Measurements from ENCODE around the gene SURF2.
A peak's percentile ranks its signal among the peaks of the same experiment; 100 is the strongest.
"Not testable (repeated sequence)": the region's sequence is repeated elsewhere in the genome, so short reads cannot be mapped to it uniquely, and the experiment has no call there.

Gene SURF2

DNA sequence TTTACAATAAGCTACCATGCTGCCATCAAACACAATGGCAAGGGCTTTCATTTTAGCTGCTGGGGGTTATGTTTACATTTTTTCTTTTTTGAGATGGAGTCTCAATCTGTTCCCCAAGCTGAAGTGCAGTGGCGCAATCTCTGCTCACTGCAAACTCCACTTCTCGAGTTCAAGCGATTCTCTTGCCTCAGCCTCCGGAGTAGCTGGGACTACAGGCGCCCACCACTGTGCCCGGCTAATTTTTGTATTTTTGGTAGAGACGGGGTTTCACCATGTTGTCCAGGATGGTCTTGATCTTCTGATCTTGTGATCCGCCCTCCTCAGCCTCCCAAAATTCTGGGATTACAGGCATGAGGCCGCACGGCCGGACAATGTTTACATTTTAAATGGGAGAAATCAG, 21.5 kb upstream of the SURF2 start:
- H3K27ac ChIP-seq; DNase-seq (ENCODE audit: low read depth, low spot score): not testable (repeated sequence)

- H3K27ac ChIP-seq: peak within 1 kb of the TSS; percentile 56
- peak; percentile 43 for DNase-seq (ENCODE audit: low read depth, low spot score)
Observed at GRCh38 chr9:133335924-133336811, 20.2 kb upstream of the SURF2 start, which contains the start of gene SURF6. Gene SURF6, minus strand, starts transcription at chr9:133336188. Its CDS starts 56 bp downstream, at chr9:133336132.

- no peak overlapping the region for H3K27ac ChIP-seq
- no peak for DNase-seq (ENCODE audit: low read depth, low spot score)
Observed at GRCh38 chr9:133339641-133340040, 16.7 kb upstream of the SURF2 start.

GRCh38 chr9:133340256-133340655, 16.1 kb upstream of the SURF2 start:
- no peak for DNase-seq (ENCODE audit: low read depth, low spot score)
- no peak overlapping the region for H3K27ac ChIP-seq

DNA sequence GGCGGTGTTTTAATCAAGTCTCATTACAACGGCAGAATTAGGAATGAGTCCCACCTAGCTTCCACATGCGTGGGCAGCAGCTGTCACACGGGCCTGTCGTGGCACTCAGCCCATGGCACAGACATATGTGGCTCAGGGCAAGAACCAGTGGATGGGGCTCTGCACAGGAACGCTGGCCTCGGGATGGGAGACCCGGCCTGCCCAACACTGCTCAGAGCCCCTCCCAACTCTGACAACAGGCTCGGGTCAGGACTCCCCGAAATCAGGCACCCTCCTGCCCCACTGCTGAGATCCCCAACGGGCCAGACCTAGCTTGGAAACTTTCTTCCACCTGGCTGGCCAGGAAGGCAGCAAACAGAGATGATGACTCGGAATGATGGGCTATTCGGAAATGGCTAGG, 15.4 kb upstream of the SURF2 start:
- H3K27ac ChIP-seq: no peak overlapping the region
- no peak for DNase-seq (ENCODE audit: low read depth, low spot score)

DNA sequence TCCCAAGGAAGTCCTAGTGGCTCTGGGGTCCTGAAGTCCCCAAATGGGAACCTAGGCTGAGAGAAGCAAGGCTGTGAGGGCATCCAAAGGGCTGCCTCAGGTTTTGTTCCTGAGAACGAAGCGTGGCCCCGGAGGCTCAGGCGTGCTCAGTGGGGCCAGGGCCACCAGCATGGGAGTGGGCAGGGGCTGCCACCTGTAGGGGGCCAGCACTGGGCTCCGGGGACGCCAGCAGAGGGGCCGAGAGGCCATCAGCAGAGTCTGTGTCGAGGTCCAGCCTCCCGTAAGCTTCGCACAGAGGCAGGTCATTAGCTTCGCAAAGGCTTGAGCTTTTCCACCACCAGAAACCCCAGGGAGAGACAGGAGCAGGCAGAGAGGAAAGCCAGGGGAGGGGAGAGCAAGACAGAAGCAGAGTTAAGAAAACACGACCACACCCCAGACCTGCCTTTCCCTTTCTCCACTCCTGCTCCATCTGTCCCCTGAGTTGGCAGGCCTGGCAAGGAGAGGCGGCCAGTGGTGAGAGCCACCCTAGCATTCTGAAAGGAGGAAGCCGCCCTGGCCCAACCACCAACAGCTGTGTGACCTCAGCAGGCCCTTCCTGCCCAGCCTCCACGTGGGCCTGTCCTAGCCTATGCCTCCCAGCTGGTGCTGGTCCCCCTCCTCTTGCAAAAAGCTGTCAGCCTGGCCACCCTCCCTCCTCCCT, 14.8 kb upstream of the SURF2 start:
- DNase-seq (ENCODE audit: low read depth, low spot score): no peak
- no peak overlapping the region for H3K27ac ChIP-seq

DNA sequence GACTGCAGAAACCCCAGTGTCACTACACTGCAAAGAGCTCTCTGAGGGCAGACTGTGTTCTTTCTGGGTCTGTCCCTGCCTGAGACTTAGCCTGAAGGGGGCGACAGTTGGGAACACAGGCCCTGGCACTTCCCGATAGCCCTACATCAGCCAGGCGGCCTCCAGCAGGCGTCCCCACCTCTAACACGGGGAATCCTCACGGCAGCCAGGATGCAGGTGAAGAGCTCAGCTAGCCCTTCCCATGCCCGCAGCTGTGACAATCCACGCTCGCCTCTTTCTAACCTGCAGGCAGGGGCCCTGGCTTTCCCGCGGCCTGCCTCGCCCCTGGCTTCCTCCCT, 14.3 kb upstream of the SURF2 start:
- no peak overlapping the region for H3K27ac ChIP-seq
- no peak for DNase-seq (ENCODE audit: low read depth, low spot score)

DNA sequence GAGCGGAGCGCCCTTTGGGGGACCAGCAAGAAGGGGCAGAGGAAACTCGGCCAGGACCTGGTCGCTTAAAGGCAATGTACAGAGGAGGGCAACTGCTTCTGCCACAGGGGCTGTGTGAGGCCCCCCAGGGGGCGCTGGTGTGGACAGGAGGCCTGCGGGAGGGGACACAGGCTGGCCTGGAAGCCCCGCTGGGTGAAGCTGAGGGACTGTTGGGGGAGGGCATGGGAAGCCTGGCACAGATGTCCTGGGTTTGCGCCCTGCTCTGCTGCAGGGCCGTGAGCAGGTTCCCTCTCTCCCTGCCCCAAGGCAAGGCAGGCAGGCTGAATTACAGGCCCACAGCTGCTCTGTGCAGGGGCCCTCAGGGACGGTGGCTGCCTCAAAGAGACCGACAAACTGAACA, 13.8 kb upstream of the SURF2 start:
- H3K27ac ChIP-seq: no peak overlapping the region
- DNase-seq (ENCODE audit: low read depth, low spot score): no peak

GRCh38 chr9:133344071-133344470, 12.3 kb upstream of the SURF2 start:
- DNase-seq (ENCODE audit: low read depth, low spot score): no peak
- no peak overlapping the region for H3K27ac ChIP-seq

- DNase-seq (ENCODE audit: low read depth, low spot score): no peak
- no peak overlapping the region for H3K27ac ChIP-seq
Observed at GRCh38 chr9:133344979-133345378, 11.4 kb upstream of the SURF2 start.

DNA sequence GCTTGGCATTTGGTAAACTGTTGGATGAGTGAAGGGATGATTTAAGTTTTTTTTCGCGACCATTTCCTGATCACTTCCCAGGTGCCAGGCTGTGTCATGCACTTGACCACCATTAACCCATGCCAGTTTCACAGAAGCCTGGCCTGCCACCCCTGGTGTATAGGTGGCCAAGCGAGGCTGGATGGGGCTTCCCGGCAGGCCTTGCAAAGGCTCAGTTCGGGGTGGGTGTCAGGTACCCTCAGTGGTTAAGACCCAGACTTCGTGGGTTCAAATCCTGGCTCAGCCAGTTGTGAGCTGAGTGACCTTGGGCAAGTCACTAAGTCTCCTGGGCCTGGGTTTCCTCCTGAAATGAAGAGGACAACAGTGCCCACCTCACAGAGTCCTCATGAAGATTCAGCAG, 10.8 kb upstream of the SURF2 start:
- no peak for DNase-seq (ENCODE audit: low read depth, low spot score)
- no peak overlapping the region for H3K27ac ChIP-seq

DNA sequence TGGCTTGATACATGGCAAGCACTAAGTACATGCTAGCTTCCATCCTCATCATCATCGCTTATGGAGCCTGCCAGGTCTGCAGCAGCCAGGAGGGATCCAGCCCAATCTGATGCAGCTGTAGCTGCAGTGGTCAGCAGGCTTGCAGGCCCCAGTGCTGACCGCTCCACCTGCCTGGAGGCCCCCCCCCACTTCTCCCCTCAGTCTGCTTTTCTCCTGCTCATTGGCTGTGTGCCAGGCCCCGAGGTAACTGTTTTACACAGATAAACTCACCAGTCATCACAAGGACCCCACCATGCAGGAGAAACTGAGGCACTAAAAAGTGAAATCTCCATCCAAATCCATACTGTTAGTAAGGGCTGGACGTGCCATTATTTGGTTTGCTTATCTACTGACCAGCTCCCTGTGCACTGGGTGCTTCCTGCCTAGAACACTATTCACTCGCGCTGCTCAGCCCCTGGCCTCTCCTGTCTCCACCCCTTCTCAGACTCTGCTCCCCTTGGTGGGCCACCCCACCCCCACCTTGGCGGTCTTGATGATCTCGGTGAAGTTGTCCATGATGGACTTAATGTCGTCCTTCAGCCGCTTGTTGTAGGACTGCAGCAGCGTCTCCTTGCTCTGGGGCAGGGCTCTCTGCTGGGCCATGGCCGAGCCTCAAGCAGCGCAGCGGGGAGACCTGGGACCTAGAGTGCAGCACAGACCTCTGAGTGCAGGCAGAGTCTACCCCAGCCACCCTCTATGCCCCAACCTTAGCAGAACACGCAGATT, 10.1 kb upstream of the SURF2 start:
- no peak for DNase-seq (ENCODE audit: low read depth, low spot score)
- no peak overlapping the region for H3K27ac ChIP-seq

GRCh38 chr9:133347515-133347984, 8.8 kb upstream of the SURF2 start:
- peak overlapping the region; percentile 93 for H3K27ac ChIP-seq
- DNase-seq (ENCODE audit: low read depth, low spot score): no peak

- H3K27ac ChIP-seq: peak within 1 kb of the TSS; percentile 93
- DNase-seq (ENCODE audit: low read depth, low spot score): peak; percentile 83
Observed at GRCh38 chr9:133347985-133348717, 8.2 kb upstream of the SURF2 start, which contains the start of the genes MED22 and RPL7A. Gene MED22, minus strand, starts transcription at chr9:133348131. Its CDS starts 1,469 bp downstream, at chr9:133346662. Gene RPL7A, plus strand, starts transcription at chr9:133348218. Its CDS starts 26 bp downstream, at chr9:133348244.

DNA sequence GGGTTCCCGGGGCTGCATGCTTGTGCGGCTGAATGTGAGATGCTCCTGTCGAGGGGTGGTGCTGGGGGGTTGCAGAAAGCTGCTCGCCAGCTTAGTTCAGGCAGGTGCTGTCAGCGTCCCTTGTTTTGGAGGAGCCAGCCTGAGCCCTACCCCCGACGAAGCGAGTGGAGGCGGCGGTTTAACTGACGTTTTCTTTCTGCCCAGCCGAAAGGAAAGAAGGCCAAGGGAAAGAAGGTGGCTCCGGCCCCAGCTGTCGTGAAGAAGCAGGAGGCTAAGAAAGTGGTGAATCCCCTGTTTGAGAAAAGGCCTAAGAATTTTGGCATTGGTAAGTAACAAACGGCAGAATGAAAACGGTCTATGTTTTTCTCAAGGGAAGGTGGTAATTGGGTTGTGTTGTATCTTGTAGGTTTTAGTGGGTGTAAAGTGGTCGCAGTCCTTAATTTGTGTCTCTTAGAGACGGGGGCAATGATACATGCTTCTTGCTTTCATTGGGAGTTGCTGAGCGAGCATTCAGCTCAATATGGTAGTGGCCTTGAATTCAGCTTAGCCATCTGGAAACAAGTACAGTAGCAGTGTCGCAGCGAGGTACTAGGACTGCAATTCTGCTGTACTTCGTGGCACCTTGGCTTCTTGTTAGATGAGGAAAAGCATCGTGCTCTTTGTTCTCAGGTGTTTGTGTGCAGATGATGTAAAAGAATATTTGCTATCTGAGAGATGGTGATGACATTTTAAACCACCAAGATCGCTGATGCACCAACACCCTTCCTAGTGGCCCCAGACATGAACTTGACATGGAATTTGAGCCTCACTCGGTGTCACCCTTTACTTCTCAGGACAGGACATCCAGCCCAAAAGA, 7.4 kb upstream of the SURF2 start:
- no peak for DNase-seq (ENCODE audit: low read depth, low spot score)
- peak overlapping the region; percentile 93 for H3K27ac ChIP-seq

DNA sequence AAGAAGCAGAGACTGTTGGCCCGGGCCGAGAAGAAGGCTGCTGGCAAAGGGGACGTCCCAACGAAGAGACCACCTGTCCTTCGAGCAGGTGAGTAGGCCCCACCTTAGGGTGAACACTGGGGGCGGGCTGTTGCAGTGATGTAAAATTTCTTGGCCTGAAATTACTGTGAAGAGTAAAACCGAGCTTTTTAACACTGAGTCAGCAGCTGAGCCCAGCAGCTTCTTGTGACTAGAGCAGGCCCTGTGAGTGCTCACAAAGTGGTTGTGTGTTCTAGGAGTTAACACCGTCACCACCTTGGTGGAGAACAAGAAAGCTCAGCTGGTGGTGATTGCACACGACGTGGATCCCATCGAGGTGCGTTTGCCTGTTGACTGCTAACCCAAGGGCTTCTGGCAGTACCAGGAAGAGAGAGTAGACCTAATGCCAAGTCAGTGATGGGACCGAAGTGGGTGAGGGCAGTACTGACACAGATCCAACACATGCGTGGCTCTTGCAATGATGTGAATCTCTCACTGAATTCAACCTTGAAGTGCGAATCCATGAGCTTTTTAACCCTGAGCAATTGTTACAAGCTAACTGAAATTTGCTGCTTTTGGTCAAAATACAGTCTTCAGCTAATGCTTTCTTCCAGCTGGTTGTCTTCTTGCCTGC, 6.3 kb upstream of the SURF2 start:
- peak overlapping the region; percentile 93 for H3K27ac ChIP-seq

DNA sequence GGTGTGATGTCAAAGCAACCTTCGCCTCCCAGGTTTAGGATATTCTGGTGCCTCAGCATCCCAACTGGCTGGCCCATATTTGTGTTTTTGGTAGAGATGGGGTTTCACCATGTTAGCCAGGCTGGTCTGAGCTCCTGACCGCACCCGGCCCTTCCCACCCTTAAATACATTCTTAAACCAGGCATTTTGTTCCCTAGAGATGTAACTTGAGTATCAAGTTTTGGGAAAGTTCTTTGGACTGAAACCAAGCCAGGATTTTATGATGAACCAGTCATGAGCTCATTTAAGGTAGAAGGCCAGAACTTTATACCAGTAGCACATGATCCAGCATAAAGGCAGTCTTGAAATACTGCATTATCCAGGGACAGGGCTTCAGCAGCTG, 4.8 kb upstream of the SURF2 start:
- H3K27ac ChIP-seq: no peak overlapping the region
- DNase-seq (ENCODE audit: low read depth, low spot score): no peak

More for the DNA sequence above, 6.3 kb upstream of the SURF2 start:
- DNase-seq (ENCODE audit: low read depth, low spot score): no peak

- peak overlapping the region; percentile 3 for H3K27ac ChIP-seq
- DNase-seq (ENCODE audit: low read depth, low spot score): no peak
Observed at GRCh38 chr9:133351908-133352634, 4.3 kb upstream of the SURF2 start.
